Uterus (tissue), 2 donors: Measurements from ENCODE around the gene CDK9.

Experiments used
- CTCF ChIP-seq, 4 experiments: fragments of 200-600 bp in 2 of 4; fragments of 450-650 bp in 2 of 4; sonication (generic) in 2 of 4; IDR thresholded peaks; one replicate each; pipeline ENCODE4 v1.5.1; 2016 to 2019; ENCODE audit warnings: antibody characterized with exemption in 4 of 4, mild to moderate bottlenecking in 2 of 4, moderate library complexity in 1 of 4
- POLR2A ChIP-seq, 2 donors: fragments of 450-650 bp; IDR thresholded peaks; one replicate each; pipeline ENCODE4 v1.6.1; 2016; ENCODE audit warnings: antibody characterized with exemption in 2 of 2, mild to moderate bottlenecking in 1 of 2, moderate library complexity in 1 of 2

- no peak for TF ChIP-seq CTCF (IDR thresholded peaks at IDR 0.05)
- no peak for TF ChIP-seq POLR2A (IDR thresholded peaks at IDR 0.05)
Measured at GRCh38 chr9:127768698-127769097, 17.1 kb upstream of the CDK9 start.
